ENCODE measurements around the gene TERT. TPM values are rescaled to one million over a fixed set of nuclear protein-coding genes. Genes with fewer than 3 reads are reported as not detected.
A peak's percentile ranks its signal among the peaks of the same experiment; 100 is the strongest.

Gene TERT
- total RNA-seq, 1 donor from 2014 or later, result 2.4 TPM

DNA sequence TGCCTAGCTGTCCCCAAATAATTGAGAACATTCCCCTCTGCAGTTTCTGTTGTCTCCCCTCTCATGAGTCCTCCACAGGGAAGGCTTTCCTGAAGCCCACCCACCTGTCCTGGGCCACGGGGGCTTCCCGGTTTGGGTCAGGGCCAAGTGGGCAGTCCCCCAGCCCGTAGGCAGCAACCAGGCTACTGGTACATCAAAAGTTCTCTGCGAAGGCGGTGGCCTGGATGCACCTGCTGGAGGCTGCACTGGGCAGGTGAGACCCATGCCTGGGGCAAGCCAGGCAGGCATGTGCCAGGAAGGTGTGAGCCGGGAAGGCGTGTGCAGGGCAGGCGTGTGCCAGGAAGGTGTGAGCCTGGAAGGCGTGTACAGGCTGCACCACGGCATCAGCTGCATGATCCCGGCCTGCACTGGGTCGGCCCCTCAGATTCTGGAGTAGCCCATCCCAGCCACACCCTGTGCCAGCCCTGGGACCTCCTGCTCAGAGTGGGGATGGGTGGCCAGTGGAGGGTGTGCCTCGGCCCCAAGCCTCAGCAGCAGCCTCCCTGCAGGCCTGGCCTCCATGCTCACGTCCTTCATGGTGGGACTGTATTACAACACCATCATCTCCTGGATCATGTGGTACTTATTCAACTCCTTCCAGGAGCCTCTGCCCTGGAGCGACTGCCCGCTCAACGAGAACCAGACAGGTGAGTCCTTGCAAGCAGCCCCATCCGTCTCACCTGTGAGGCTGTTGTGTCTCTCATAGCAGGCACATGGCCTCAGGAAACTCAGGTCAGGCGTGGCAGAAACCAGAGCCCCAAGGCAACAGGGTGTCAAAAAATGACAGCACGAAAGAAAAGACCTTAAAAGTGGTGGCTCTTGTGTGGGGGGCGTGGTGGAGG lies 84.7 kb downstream of the TERT start:
- no peaks in the 10 kb centered on the region for H3K79me2 ChIP-seq (ENCODE audit: low read depth)
- no peak overlapping the region for H3K4me2 ChIP-seq
- H3F3A ChIP-seq (ENCODE audit: low read depth), result no peaks in the 10 kb centered on the region
- no peaks in the 10 kb centered on the region for H3K9me3 ChIP-seq (ENCODE audit: low read depth)
- no peaks in the 10 kb centered on the region for H3K36me3 ChIP-seq
- H4K20me1 ChIP-seq (ENCODE audit: low read depth), result no peaks in the 10 kb centered on the region
- H3K4me3 ChIP-seq, result no peak overlapping the region
- Mint-ChIP-seq H3K27me3 (ENCODE audit: insufficient read depth, low read depth) (peaks cover 13% of the 10 kb centered on the region), H3K36me3 (no peaks in the 10 kb centered on the region), H3K4me1 (peaks cover 9% of the 10 kb centered on the region), H3K4me3 (no peak overlapping the region), H3K9me3 (no peaks in the 10 kb centered on the region), H3K27ac (no peak overlapping the region)
- no peak overlapping the region for H3K9ac ChIP-seq
- no peak for TF ChIP-seq EZH2phosphoT487 (IDR thresholded peaks at IDR 0.05)
- TF ChIP-seq, protein P1, sequence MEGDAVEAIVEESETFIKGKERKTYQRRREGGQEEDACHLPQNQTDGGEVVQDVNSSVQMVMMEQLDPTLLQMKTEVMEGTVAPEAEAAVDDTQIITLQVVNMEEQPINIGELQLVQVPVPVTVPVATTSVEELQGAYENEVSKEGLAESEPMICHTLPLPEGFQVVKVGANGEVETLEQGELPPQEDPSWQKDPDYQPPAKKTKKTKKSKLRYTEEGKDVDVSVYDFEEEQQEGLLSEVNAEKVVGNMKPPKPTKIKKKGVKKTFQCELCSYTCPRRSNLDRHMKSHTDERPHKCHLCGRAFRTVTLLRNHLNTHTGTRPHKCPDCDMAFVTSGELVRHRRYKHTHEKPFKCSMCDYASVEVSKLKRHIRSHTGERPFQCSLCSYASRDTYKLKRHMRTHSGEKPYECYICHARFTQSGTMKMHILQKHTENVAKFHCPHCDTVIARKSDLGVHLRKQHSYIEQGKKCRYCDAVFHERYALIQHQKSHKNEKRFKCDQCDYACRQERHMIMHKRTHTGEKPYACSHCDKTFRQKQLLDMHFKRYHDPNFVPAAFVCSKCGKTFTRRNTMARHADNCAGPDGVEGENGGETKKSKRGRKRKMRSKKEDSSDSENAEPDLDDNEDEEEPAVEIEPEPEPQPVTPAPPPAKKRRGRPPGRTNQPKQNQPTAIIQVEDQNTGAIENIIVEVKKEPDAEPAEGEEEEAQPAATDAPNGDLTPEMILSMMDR (IDR thresholded peaks at IDR 0.05), result no peak
- TF ChIP-seq EZH2 (IDR thresholded peaks at IDR 0.05), result no peak
- peaks cover 5% of the 10 kb centered on the region for H3K4me1 ChIP-seq
- no peaks in the 10 kb centered on the region for H3K27me3 ChIP-seq
- no peak for DNase-seq (ENCODE audit: low spot score)
- no peak overlapping the region for H3K27ac ChIP-seq
- H2AFZ ChIP-seq (replicated peaks), result no peak overlapping the region

DNA sequence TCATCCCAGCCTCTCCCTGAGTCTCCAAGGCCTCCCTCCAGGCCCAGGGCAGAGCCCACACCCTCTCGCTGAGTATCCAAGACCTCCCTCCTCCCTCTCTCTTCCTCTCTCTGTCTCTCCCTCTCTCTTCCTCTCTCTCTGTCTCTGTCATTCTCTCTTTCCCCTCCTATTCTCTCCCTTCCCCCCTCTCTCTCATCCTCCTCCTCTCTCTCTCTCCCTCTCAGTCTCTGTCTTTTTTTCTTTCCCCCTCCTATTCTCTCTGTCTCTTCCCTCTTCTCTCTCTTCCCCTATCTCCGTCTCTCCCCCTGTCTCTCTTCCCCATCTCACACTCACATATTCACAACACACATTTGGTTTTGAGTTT lies 85.4 kb downstream of the TERT start:
- Histone ChIP-seq H3F3A (ENCODE audit: low read depth) (no peaks in the 10 kb centered on the region), H3K36me3 (no peaks in the 10 kb centered on the region), H3K4me3 (no peak overlapping the region), H3K4me2 (no peak overlapping the region), H3K9ac (no peak overlapping the region), H3K27ac (no peak overlapping the region), H4K20me1 (ENCODE audit: low read depth) (no peaks in the 10 kb centered on the region), H3K79me2 (ENCODE audit: low read depth) (no peaks in the 10 kb centered on the region), H3K27me3 (no peaks in the 10 kb centered on the region), H2AFZ (replicated peaks) (no peak overlapping the region), H3K9me3 (ENCODE audit: low read depth) (no peaks in the 10 kb centered on the region), H3K4me1 (peaks cover 11% of the 10 kb centered on the region)
- peaks cover 16% of the 10 kb centered on the region for H3K4me1 Mint-ChIP-seq
- no peak for DNase-seq (ENCODE audit: low spot score)
- TF ChIP-seq, protein P1 (IDR thresholded peaks at IDR 0.05), result no peak
- no peak for TF ChIP-seq EZH2 (IDR thresholded peaks at IDR 0.05)
- H3K27ac Mint-ChIP-seq, result peak overlapping the region; percentile 17
- no peaks in the 10 kb centered on the region for H3K9me3 Mint-ChIP-seq
- peaks cover 18% of the 10 kb centered on the region for H3K27me3 Mint-ChIP-seq (ENCODE audit: insufficient read depth, low read depth)
- no peaks in the 10 kb centered on the region for H3K36me3 Mint-ChIP-seq
- no peak overlapping the region for H3K4me3 Mint-ChIP-seq

GRCh38 chr5:1208743-1209488 lies 86.0 kb downstream of the TERT start:
- TF ChIP-seq, protein P1 (IDR thresholded peaks at IDR 0.05), result peak; percentile 43
- TF ChIP-seq EZH2 (IDR thresholded peaks at IDR 0.05) (no peak), EZH2phosphoT487 (IDR thresholded peaks at IDR 0.05) (no peak)
- H3K4me2 ChIP-seq, result no peak overlapping the region
- no peaks in the 10 kb centered on the region for H3K27me3 ChIP-seq
- no peaks in the 10 kb centered on the region for H3K9me3 ChIP-seq (ENCODE audit: low read depth)
- H4K20me1 ChIP-seq (ENCODE audit: low read depth), result no peaks in the 10 kb centered on the region
- Mint-ChIP-seq H3K4me1 (peaks cover 16% of the 10 kb centered on the region), H3K9me3 (no peaks in the 10 kb centered on the region), H3K27ac (peak overlapping the region; percentile 12), H3K27me3 (ENCODE audit: insufficient read depth, low read depth) (peaks cover 18% of the 10 kb centered on the region), H3K36me3 (no peaks in the 10 kb centered on the region), H3K4me3 (no peak overlapping the region)
- H3K36me3 ChIP-seq, result no peaks in the 10 kb centered on the region
- H3K4me3 ChIP-seq, result no peak overlapping the region
- no peaks in the 10 kb centered on the region for H3F3A ChIP-seq (ENCODE audit: low read depth)
- no peaks in the 10 kb centered on the region for H3K79me2 ChIP-seq (ENCODE audit: low read depth)
- H2AFZ ChIP-seq (replicated peaks), result no peak overlapping the region
- H3K9ac ChIP-seq, result no peak overlapping the region
- peaks cover 15% of the 10 kb centered on the region for H3K4me1 ChIP-seq
- no peak overlapping the region for H3K27ac ChIP-seq
- DNase-seq (ENCODE audit: low spot score), result peak; percentile 72
